Heart left ventricle (tissue), 16 donors: Measurements from ENCODE around the gene FAM209A. TPM values are rescaled to one million over a fixed set of nuclear protein-coding genes. Genes with fewer than 3 reads are reported as not detected.

ENCODE experiments used
- ATAC-seq, 4 donors: fragments of 200-7000 bp; cut with Tn5 transposase; one replicate each; pipeline ENCODE4 v1.9.1; 2020 to 2022; ENCODE audit warnings: moderate library complexity in 4 of 4, mild to moderate bottlenecking in 3 of 4, moderate number of reproducible peaks in 1 of 4
- DNase-seq, 5 donors: peaks; one replicate each; pipeline ENCODE4 v3.0.0-alpha.2; 2020
- H3K27ac ChIP-seq, 12 donors: fragments of 200-600 bp; sonication (generic) in 4 of 12; one replicate each; pipeline versions ENCODE4 v1.5.0 to v1.8.0; 2016 to 2022; ENCODE audit warnings: mild to moderate bottlenecking in 2 of 12
- H3K27me3 ChIP-seq, 9 donors: fragments of 200-600 bp; sonication (generic) in 2 of 9; one replicate each; pipeline versions ENCODE4 v1.5.1 to v1.8.0; 2016 to 2022; ENCODE audit warnings: mild to moderate bottlenecking in 3 of 9
- H3K36me3 ChIP-seq, 9 donors: fragments of 200-600 bp; sonication (generic) in 2 of 9; one replicate each; pipeline versions ENCODE4 v1.5.0 to v1.8.0; 2018 to 2022; ENCODE audit warnings: mild to moderate bottlenecking in 2 of 9
- H3K4me1 ChIP-seq, 12 donors: fragments of 200-600 bp; sonication (generic) in 4 of 12; one replicate each; pipeline versions ENCODE4 v1.5.0 to v1.8.0; 2016 to 2022; ENCODE audit warnings: mild to moderate bottlenecking in 3 of 12
- H3K4me3 ChIP-seq, 12 donors: fragments of 200-600 bp; sonication (generic) in 4 of 12; one replicate each; pipeline versions ENCODE4 v1.5.0 to v1.8.0; 2017 to 2022; ENCODE audit warnings: mild to moderate bottlenecking in 9 of 12, moderate library complexity in 4 of 12
- H3K9me3 ChIP-seq, 12 donors: fragments of 200-600 bp; sonication (generic) in 4 of 12; one replicate each; pipeline versions ENCODE4 v1.5.0 to v1.8.0; 2016 to 2022; ENCODE audit warnings: mild to moderate bottlenecking in 1 of 12
- POLR2A ChIP-seq, 2 donors: fragments of 450-650 bp; IDR thresholded peaks; one replicate each; pipeline ENCODE4 v1.6.1; 2017; ENCODE audit warnings: antibody characterized with exemption in 2 of 2, mild to moderate bottlenecking in 2 of 2, moderate library complexity in 2 of 2
- WGBS, 4 donors: extraction: QIAGEN DNeasy Blood & Tissue Kit in 2 of 4; methylation state at CpG; one replicate each; pipeline versions ENCODE4 v1.1.5 to v1.1.7; 2013 to 2018; 5-methylcytosine and 5-hydroxymethylcytosine counted together
- intact Hi-C, 10 donors: fragments of 100-400 bp; cut with DNase I; formaldehyde crosslinking; loops; one replicate each; pipeline versions ENCODE4 v1.11.1 to v1.14.2; 2022
- polyA plus RNA-seq, 2 donors: library from polyadenylated mRNA; stranded (reverse); fragments of 200-250 nt; gene quantifications; one replicate each; pipeline ENCODE4 v1.2.3, GENCODE V29; 2013
- total RNA-seq, 9 donors: library from RNA; depleted of rRNA in 2 of 9; stranded (reverse); fragments of >200 nt in 2 of 9; fragmentation: NEBNext Ultra II Directional in 3 of 9; extraction: Animal tissue kit (Norgen Biotek cat#: 25700) in 3 of 9; gene quantifications; one replicate each; pipeline versions ENCODE4 v1.1.0 to v1.2.4, GENCODE V29; 2016 to 2023
- TF ChIP-seq, protein P1 (sequence below), 12 donors: fragments of 200-600 bp; sonication (generic) in 4 of 12; IDR thresholded peaks; one replicate each; pipeline versions ENCODE4 v1.5.0 to v1.8.0; 2018 to 2022; ENCODE audit warnings: antibody characterized with exemption in 12 of 12, mild to moderate bottlenecking in 5 of 12
- donor health status: ischemic (EF 13 %, LVEDD 7.1; RV severe dilation, severe dysfunction).
- donor health status: healthy with polysubstance abuse.
- donor health status: DM: no; HTN: yes; CAD: no.
- donor health status: DM: no; HTN: no; CAD: no.
- donor health status: ischemic (EF 25% LVEDD 6.9; RV normal size, moderate dysfunction).
- donor health status: ischemic (EF 25% LVEDD 5.7; RV mildly dilated, moderate dysfunction).
- donor health status: healthy.
- donor health status: DM: yes; HTN: yes; CAD: no.
- donor health status: ischemic (EF 35%, LVEDD 5.7; RV mildly dilated, moderate dysfunction).
- donor health status: nonischemic (EF 11% LVEDD 7.7; RV severe dilation, severe dysfunction).
- donor health status: DM: yes; HTN: yes; CAD: no.
- donor health status: PGD.
- donor health status: ischemic (EF 29% LVEDD 5.4; RV normal size, mild dysfunction).
- donor health status: nonischemic (EF 23%, LVEDD 6.1; RV moderate dilation, normal function).

Gene FAM209A
- total and polyA plus RNA-seq, 11 donors = 0.35 TPM; not detected in 10

DNA sequence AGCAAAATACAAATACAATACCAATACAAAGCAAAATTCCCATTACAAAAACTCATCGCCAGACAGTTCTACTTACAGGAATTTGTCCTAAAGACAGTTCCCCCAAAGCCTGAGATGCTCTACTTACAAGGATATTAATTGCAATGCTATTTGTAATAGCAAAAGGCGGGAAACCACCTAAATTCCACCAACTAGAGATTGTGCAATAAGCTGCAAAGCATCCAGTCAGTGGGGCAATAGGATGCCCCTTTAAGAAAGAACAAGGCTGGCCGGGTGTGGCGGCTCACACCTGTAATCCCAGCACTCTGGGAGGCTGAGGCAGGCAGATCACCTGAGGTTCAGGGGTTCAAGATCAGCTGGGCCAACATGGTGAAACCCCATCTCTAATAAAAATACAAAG is 47.6 kb downstream of the FAM209A start:
- DNase-seq (no peak), ATAC-seq (no peak)
- Histone ChIP-seq H3K27ac (no peak overlapping the region), H3K4me1 (peaks cover 0 to 2% (median 0%) of the 10 kb centered on the region in 12 donors), H3K4me3 (no peak overlapping the region), H3K27me3 (no peaks in the 10 kb centered on the region), H3K9me3 (no peaks in the 10 kb centered on the region), H3K36me3 (no peaks in the 10 kb centered on the region)
- intact Hi-C loops = loop anchor here in 1 of 10 donors (10.0 kb wide), 1 partner anchor 177 kb away; the partner anchor contains the start of genes AURKA and CSTF1
- 90 to 99% (median 93%) methylated on average over 4 of the region's 4 CpGs for WGBS, 4 donors
- TF ChIP-seq, protein P1, sequence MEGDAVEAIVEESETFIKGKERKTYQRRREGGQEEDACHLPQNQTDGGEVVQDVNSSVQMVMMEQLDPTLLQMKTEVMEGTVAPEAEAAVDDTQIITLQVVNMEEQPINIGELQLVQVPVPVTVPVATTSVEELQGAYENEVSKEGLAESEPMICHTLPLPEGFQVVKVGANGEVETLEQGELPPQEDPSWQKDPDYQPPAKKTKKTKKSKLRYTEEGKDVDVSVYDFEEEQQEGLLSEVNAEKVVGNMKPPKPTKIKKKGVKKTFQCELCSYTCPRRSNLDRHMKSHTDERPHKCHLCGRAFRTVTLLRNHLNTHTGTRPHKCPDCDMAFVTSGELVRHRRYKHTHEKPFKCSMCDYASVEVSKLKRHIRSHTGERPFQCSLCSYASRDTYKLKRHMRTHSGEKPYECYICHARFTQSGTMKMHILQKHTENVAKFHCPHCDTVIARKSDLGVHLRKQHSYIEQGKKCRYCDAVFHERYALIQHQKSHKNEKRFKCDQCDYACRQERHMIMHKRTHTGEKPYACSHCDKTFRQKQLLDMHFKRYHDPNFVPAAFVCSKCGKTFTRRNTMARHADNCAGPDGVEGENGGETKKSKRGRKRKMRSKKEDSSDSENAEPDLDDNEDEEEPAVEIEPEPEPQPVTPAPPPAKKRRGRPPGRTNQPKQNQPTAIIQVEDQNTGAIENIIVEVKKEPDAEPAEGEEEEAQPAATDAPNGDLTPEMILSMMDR (IDR thresholded peaks at IDR 0.05) = no peak
- no peak for TF ChIP-seq POLR2A (IDR thresholded peaks at IDR 0.05)

DNA sequence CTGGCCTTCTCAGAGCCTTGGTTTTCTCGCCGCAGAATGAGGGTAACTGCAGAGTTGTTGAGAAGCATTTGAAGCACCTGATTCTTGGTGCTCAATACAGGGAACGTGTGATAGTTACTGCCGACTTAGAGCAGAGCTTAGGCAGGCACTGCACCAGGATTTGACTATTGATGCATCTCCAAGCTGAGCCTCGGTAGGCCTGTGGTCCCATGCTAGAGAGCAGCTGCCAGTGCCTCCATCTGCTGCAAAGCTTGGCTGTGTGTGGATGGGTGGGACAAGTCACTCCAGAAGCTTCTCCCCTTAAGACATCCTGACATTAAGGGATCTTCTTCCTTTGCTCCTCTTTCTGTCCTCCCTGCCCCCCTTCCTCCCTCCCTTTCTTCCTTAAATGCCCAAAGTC is 49.4 kb downstream of the FAM209A start:
- H3K27ac ChIP-seq = no peak overlapping the region
- no peaks in the 10 kb centered on the region for H3K36me3 ChIP-seq
- H3K4me3 ChIP-seq = no peak overlapping the region
- no peaks in the 10 kb centered on the region for H3K4me1 ChIP-seq
- DNase-seq (no peak), ATAC-seq (no peak)
- 83 to 95% (median 85%) methylated on average over 5 of the region's 5 CpGs for WGBS, 4 donors
- H3K9me3 ChIP-seq = no peaks in the 10 kb centered on the region
- no peaks in the 10 kb centered on the region for H3K27me3 ChIP-seq
- intact Hi-C loops = loop anchor here in 2 of 10 donors (2.0 to 10.0 kb wide), 2 partner anchors 23 to 179 kb away; partner anchors contain the start of genes AURKA (in 1 of the 2) and CSTF1 (in 1 of the 2)
- TF ChIP-seq, protein P1 (IDR thresholded peaks at IDR 0.05) = no peak
- TF ChIP-seq POLR2A (IDR thresholded peaks at IDR 0.05) = no peak

DNA sequence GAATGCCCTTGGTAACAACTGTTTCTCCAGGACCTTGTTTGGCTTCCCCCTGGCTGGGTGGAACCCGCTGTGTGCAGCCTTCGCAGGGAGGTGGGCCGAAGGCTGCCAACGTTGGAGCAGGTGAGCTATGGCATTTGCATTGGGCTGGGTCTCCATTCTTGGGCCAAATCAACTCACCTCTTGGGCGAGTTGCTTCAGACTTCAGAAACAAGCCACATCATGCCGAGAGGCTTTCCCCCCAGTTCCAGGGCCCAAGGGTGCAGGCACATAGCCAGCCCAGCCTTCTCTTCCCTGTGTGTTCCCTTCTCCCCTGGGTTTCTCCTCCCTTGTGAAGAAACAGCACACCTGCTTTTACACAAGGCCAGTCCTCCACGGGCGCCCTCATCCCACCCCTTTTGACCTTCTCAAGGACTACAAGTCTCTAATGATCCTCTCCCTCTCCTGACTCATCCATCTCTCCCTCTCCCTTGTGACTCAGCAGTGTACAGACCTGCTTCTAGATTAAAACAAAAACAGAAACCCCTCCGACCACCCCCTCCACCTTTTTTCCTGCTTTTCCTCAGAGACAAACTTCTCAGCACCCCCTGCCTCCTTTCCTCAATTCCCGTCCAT is 50.1 kb downstream of the FAM209A start:
- Histone ChIP-seq H3K27ac (no peak overlapping the region), H3K36me3 (no peaks in the 10 kb centered on the region), H3K27me3 (no peaks in the 10 kb centered on the region), H3K4me3 (no peak overlapping the region), H3K9me3 (no peaks in the 10 kb centered on the region), H3K4me1 (no peaks in the 10 kb centered on the region)
- intact Hi-C loops = loop anchor here in 2 of 10 donors (2.0 to 10.0 kb wide), 2 partner anchors 24 to 180 kb away; partner anchors contain the start of genes AURKA (in 1 of the 2) and CSTF1 (in 1 of the 2)
- ATAC-seq (no peak), DNase-seq (no peak)
- TF ChIP-seq, protein P1 (IDR thresholded peaks at IDR 0.05) = no peak
- TF ChIP-seq POLR2A (IDR thresholded peaks at IDR 0.05) = no peak
- 82 to 84% (median 83%) methylated on average over 10 of the region's 10 CpGs for WGBS, 4 donors

DNA sequence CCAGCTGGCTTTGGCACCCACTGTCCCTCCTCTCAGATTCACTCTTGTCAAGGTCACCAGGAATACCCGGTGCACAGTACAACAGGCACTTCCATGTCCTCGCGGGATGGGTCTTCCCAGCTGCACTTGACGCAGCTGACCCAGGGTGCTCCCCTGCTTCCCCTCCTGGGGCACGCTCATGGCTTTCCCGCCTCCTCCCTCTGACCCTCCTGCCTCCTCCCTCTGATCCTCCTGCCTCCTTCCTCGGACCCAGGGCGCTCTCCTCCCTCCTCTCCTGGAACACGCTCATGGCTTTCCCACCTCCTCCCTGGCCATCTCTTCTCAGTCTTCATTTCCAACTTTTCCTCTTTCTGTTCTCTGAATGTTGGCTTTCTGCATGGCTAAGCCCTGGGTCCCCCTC is 50.6 kb downstream of the FAM209A start:
- H3K36me3 ChIP-seq = no peaks in the 10 kb centered on the region
- no peak overlapping the region for H3K27ac ChIP-seq
- 77 to 80% (median 79%) methylated on average over 9 of the region's 9 CpGs for WGBS, 4 donors
- no peaks in the 10 kb centered on the region for H3K4me1 ChIP-seq
- no peak for TF ChIP-seq POLR2A (IDR thresholded peaks at IDR 0.05)
- TF ChIP-seq, protein P1 (IDR thresholded peaks at IDR 0.05) = no peak
- DNase-seq (no peak), ATAC-seq (no peak)
- H3K27me3 ChIP-seq = no peaks in the 10 kb centered on the region
- no peaks in the 10 kb centered on the region for H3K9me3 ChIP-seq
- intact Hi-C loops = loop anchor here in 2 of 10 donors (2.0 to 10.0 kb wide), 2 partner anchors 24 to 180 kb away; partner anchors contain the start of genes AURKA (in 1 of the 2) and CSTF1 (in 1 of the 2)
- H3K4me3 ChIP-seq = no peak overlapping the region

Other genes starting within 250 kb of the FAM209A start
- gene FAM210B, start 165.8 kb upstream of the FAM209A start, total RNA-seq = 10 to 100 TPM; 48.3 to 69.8 (median 57.2) TPM
- gene FAM210B, start 165.8 kb upstream of the FAM209A start, polyA plus RNA-seq = 10 to 100 TPM; 32.6 to 34.2 TPM
- 10 to 100 TPM in 2 of 9 donors, 1 to 10 TPM in 7; 2.4 to 11.0 (median 6.3) TPM for gene AURKA, start 132.5 kb upstream of the FAM209A start, total RNA-seq
- gene AURKA, start 132.5 kb upstream of the FAM209A start, polyA plus RNA-seq = 10 to 100 TPM in 1 of 2 donors, 1 to 10 TPM in 1; 2.2 to 19.5 TPM
- gene CSTF1, start 132.1 kb upstream of the FAM209A start, total RNA-seq = 10 to 100 TPM; 16.0 to 27.3 (median 22.0) TPM
- 10 to 100 TPM in 1 of 2 donors, 1 to 10 TPM in 1; 4.2 to 15.3 TPM for gene CSTF1, start 132.1 kb upstream of the FAM209A start, polyA plus RNA-seq
- 1 to 10 TPM in 2 of 9 donors, under 1 TPM in 7; 0.07 to 3.8 (median 0.50) TPM for gene CASS4, start 112.5 kb upstream of the FAM209A start, total RNA-seq
- under 1 TPM; 0.38 to 0.47 TPM for gene CASS4, start 112.5 kb upstream of the FAM209A start, polyA plus RNA-seq
- gene RTF2, start 56.1 kb upstream of the FAM209A start, total RNA-seq = 100 to 1,000 TPM in 1 of 9 donors, 10 to 100 TPM in 8; 61.9 to 101 (median 86.2) TPM
- 100 to 1,000 TPM in 1 of 2 donors, 10 to 100 TPM in 1; 50.7 to 114 TPM for gene RTF2, start 56.1 kb upstream of the FAM209A start, polyA plus RNA-seq
- gene FAM209B, start 8.5 kb downstream of the FAM209A start, total RNA-seq = under 1 TPM in 2 of 9 donors, not detected in 7; 0.42 to 0.53 TPM
- gene FAM209B, start 8.5 kb downstream of the FAM209A start, polyA plus RNA-seq = under 1 TPM; 0.50 to 0.76 TPM
- gene TFAP2C, start 104.6 kb downstream of the FAM209A start, total RNA-seq = under 1 TPM in 6 of 9 donors, not detected in 3; 0.09 to 1.00 (median 0.23) TPM
- not detected for gene TFAP2C, start 104.6 kb downstream of the FAM209A start, polyA plus RNA-seq